Fibroblast of skin of abdomen (primary cell): ENCODE data around the gene COL27A1.
A peak's percentile ranks its signal among the peaks of the same experiment; 100 is the strongest.

Experiments
- DNase-seq: peaks from one replicate; pipeline ENCODE4 v3.0.0-alpha.2; 2013

COL27A1 gene

DNA sequence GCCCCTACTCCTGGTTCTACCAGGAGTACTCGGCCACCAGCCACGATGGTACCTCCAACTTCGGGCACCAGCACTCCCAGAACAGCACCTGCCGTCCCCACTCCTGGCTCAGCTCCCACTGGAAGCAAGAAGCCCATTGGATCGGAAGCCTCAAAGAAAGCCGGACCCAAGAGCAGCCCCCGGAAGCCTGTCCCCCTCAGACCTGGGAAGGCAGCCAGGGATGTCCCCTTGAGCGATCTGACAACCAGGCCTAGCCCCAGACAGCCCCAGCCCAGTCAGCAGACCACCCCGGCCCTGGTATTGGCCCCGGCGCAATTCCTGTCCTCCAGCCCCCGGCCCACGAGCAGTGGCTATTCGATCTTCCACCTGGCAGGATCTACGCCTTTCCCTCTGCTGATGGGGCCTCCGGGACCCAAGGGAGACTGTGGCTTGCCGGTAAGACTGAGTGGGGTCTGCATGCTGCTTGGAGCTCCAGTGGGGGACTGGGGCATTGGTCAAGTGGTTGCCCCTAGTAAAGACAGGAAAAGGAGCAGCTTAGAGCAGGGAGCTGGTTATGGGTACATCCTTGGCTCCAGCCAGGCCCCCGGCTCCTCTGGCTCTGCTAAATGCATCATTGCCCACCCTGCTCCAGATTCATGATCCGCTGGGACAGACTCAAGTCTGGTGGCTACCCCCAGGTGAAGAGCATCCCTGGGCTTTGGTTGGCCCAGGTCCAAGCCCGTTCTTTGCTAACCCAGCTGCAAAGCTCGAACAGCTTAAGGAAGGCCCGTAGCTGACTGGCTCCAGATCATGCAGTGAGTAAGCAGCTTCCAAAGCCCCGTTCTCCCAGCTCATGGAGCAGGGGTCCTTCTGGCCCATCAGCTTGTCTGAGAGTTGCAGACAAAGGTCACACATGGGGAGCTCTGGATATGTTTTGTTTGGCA lies 14.0 kb downstream of the COL27A1 start:
- peak; percentile 75 for DNase-seq

DNA sequence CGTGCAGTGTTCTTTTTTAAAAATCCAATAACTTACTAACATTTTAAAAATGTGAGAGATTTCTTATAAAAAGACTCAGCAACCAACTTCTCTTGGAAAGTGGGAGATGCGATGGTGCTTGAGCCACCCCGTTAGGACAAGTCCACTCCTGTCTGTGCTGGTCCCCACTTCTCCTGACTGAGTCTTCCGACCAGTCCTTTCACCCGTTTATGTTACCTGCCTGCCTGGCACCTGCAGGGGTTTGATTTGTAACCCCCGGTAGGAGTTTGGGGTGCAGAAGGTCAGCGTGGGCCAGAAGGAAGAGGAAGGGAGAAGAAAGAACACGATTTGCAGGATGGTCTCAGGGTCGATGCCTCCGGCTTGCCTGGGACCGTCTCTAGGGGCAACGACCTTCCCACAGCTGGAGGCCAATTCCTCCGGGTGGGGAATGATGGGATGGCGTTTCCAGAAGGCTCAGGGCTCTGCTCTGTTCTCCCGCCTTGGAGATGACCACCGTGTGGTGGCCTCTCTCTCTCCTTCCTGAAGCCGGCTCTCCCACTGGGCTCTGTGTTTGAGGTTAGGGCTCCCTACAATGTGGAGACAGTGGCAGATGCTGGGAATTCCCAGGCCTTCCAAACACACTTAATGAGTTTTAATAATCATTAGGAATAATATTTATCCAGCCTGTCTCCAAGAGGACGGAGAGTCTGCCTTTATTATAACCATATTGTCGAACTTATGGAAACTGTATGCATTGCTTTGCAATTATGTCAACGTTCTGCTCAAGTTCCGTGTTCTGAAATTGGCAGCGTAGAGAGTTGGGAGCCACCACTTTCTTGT lies 14.8 kb downstream of the COL27A1 start:
- DNase-seq: peak; percentile 55

DNA sequence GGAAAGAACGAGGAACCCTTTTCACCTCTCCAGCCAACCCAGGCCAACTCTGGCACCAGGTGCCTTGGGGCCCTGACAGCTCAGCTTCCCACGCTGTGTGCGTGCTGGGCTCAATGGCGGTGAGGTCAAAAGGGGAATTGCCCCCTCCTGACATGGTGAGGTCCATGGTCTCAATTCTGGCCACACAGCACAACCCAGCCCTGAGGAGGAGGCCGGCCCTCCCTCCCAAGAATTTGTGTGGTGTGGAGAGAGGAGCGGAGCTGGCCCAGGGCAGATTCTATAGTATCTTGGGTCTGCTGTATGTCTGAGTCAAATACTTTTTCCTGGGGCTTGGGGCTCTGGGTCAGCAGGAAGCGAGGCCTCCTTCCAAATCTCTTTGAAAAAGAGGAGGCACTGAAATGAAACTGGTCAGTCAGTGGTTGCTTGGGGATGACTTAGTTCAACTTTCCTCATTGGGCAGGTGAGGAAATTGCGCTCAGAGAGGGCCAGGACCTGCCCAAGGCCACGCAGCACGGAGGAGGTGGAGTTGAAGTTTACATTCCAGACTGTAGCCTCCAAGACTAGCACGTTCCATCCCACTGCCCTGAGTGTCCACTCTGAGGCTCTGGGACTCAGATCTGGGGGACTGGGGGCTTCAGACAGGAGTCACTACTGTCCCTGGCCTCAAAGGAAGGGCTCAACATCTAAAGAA lies 15.6 kb downstream of the COL27A1 start:
- DNase-seq: no peak

DNA sequence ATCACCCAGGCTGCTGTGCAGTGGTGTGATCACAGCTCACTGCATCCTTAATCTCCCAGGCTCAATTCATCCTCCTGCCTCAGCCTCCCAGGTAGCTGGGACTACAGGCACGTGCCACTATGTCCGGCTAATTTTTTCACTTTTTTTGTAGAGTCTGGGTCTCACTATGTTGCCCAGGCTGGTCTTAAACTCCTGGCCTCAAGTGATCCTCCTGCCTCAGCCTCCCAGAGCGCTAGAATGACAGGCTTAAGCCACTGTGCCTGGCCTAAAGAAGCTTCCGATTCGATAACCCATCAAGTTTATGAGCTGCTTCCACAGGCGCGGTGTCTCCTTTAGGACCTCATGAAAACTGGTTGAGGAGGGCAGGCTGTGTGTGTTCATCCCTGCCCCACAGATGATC lies 16.2 kb downstream of the COL27A1 start:
- no peak for DNase-seq

DNA sequence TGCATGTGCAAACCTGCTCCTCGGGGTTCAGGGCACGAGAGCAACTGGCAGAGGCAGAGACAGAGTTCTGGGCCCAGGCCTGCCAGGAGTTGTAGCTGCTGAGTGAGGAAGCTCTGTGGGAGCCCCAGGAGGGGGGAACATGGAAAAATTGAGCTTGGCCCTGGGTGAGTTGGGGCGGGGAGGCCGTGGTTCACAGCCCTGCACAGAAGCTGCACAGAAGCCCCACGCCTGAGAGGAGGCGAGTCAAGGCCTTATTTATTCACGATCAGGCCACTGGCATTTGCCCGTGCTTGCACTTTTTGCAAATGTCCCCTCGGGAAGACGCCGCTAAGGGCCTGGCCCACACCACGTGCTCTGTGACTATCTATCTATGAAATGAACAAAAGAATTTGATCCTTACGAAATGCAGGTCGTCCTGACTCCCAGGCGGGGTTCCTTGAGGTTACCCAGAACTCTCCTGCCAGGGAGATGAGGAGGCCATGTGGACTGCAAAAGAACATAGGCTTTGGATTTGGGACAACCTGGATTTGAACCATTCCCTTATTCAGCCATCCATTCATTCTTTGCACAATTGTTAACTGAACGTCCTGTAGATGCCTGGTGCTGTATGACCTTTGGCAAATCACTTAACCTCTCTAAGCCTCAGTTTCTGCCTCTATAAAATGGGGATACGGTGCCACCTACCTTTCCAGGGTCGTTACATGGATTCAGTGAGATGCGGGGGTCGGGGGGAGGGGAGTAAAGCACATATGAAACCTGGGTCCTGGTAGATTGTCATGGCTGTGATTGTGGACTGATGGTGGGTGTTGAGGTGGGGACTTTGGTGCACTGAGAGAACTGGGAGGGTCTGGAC lies 17.9 kb downstream of the COL27A1 start:
- DNase-seq: peak; percentile 73

DNA sequence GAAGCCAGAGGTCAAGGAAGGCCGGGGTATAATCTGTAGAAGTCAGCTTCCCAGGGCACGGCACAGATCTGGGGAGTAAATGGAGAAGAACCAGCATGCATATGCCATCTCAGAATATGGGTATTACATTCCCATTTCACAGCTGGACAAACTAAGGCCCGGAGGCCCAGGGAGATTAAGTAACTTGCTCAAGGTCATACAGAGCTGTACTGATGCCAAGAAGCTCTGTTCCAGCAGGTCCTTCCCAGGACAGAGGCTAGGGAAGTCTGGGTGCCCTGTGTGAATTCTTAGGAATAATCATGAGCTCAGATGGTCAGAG lies 19.2 kb downstream of the COL27A1 start:
- no peak for DNase-seq

DNA sequence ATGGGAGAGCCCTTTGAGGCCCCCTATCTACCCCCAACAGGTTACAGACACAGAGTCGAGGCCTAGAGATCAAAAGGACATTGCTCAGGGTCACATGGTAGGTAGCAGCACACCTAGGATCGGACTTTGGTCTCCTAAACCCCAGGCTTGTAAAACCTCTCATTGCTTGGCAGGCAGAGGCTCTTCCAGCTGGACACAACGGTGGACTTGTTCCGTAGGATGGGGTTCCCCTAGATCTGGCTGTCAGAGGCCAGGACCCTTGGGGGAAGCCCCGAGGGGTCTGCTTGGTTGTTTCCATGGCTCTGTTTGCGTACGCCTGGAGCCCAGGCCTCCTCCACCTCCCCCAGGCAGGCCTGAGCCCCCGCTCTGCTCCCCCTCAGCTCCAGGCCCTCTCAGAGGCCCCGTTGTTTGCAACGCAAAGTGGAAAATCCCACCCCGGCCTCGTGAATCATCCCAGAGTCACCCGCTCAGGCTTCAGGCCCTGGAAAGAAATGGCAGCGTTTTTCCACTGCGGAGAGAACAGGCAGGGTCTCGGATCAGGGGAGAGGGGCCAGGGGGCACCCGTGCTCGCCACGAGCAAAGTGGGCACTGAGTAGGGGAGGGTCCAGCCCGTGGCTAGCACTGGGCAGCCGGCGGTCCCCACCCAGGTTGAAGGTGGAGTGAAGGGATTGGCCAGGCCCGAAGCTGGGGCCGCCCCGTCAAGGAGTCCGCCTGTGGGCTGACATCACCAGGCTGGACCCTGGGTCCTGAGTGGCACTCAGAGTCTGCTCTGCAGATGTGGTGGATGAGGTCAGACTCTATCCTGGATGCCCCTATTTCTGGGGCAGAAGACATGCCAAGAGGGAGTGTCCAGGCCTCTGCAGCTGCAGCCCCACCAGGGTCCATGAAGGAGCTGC lies 19.8 kb downstream of the COL27A1 start:
- DNase-seq: peak; percentile 76

DNA sequence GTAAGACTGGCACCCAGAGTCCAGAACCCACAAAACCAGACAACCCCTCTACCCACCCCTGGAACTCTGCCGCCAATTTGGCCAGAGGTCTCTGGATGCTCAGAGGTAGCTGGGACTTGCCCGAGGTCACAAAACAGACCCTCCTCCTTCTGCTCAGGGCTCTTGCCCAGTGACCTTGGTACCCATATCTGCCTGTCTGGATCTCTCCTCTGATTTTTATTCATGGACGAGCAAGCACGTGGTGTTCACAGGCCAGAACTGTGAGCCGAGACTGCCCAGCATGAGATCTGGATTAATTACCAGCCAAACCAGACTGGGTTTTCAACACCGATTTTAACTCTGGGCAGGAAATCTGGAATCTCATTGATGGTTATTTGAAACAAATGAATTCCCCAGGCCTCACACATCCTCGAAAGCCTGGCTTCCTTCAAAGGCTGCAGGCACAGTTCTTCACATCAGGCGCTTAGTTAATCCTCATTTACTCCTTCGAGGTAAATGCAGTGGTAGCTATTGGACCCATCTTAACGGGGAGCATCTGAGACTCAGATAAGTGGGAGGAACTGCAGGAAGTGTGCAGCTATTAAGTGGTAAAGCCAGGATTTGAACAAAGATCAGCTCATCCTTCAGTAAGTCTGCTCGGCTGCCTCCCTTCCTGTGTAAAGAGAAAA lies 21.4 kb downstream of the COL27A1 start:
- no peak for DNase-seq

DNA sequence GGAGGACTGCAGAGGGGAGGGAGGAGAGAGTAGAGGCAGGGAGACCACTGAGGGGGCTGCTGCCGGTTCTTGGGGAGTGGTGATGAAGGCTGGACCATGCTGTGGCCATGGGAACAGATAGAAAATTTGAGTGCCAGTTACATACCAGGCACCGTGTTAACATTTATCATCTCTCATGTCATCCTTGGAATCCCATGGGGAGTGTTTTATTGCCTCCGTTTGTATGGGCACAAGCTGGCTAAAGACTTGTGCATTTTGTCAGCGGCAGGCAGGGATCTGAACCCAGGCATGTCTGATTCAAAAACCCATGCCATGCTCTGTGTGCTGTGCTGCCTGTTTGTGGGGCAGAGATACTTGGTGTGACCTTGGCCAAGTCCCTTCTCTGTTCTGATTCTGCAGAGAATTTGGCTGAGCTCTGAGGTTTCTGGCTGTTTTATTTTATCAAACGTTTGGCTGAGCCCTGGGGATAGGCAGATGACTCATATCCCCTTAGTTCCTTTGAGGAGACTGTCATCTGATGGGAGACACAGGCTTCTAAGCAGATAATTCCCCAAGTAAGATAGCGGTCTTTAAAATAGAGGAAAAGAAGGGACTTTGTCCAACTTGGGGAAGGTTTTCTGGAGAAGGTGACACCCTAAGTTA lies 22.2 kb downstream of the COL27A1 start:
- DNase-seq: peak; percentile 64

DNA sequence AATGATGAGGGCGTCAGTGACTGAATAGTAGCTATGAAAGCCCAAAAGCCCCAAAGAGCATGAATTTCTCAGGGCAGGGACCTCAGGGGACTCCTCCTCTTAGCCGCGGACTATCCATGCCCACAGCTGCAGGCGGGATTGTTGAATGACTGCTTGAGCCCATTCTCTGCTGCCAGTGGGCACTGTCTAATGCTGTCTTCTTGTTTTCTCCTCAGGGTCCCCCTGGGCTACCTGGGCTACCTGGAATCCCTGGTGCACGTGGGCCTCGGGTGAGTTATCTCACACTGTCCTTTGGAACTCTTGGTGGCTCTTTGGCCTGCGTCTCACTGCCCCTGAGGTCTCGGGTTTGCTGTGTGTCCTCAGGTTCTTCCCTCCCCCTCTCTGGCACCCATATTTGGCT lies 22.7 kb downstream of the COL27A1 start:
- no peak for DNase-seq

DNA sequence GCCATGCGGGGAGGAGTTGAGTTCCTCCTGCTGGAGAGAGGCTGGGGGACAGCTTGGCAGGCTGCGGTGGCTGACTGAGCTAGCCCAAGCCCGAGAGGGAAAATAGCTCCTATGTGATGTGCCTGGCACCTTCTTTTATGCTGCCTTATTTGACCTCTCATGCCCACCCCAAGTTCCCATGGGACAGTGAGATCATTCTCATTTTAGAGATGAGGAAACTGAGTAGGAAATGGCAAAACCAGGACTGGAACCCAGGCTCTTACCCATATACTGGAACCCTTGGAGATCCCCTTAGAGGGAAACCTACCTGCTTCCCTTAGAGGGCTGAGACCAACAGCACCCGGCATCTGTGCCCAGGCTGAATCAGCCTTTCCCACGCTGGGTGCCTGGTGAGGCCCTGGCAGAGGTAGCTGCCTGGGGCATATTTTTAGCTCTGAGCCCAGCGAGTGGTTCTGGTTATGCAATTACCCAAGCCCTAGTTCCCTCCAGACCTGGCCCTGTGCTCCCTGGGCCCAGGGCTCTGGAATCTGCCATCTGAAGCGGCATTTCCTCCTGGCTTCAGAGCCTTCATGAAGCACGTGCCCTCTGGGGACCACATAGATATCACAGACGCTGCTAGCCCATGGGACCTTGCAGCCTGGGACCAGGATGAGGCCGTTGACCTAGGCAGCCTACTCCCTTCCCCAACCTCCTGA lies 23.6 kb downstream of the COL27A1 start:
- DNase-seq: no peak

DNA sequence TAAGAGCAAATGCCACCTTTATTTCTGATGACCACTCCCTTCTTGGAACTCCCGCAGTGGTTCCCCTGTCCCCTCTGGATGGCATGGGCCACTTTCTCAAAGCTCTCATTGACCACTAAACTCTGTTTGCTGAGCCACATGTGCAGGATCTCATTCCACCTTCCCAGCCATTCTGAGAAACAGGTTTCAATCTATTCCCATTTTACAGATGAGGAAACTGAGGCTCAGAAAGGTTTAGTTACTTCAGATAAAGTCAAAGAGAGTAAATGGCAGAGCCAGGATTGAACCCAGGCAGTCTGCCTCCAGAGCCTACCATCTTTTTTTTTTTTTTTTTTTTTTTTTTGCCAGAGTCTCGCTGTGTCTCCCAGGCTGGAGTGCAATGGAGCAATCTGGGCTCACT lies 24.2 kb downstream of the COL27A1 start:
- no peak for DNase-seq

DNA sequence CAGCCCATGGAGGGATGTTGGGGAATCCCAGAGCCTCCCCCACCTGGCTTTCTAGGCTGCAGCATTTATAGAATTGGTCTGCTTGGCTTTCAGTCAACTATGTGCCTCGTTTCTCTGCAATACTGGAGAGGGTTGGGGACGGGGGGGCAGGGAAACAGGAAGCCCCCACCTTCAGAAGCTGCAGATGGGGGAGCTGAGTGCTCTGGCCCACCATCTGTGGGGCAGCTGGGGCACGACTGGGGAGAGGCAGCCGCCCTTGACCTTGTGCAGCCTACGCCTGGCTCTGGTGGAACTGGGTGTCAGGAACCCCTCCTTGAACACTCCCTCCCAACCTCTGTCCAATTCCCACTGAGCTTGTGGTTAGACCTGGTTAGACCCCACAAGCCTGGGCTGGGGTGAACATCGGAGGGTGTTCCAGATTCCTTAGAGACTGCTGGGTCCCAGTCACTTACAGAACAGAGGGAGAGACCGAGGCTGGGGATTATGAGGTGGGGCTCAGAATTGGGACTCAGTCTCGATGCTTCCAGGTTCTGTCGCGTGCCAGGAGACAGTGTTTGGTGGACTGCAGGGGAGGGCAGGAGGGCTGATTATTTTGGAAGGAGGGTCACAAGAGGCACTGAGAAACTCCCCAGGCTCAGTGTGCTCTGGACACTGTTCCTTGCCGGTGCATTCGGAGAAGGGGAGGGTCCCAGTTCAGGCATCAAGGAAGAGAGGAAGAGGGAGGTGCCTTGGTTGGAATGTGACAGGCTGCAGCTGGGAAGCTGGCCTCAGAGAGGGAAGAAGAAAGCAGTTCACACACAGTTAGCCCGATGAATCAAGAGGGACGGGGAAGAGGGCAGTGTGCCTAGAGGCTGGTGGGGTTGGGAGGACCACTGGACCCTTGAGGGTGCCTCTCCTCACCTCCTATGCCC lies 25.6 kb downstream of the COL27A1 start:
- DNase-seq: peak; percentile 63

DNA sequence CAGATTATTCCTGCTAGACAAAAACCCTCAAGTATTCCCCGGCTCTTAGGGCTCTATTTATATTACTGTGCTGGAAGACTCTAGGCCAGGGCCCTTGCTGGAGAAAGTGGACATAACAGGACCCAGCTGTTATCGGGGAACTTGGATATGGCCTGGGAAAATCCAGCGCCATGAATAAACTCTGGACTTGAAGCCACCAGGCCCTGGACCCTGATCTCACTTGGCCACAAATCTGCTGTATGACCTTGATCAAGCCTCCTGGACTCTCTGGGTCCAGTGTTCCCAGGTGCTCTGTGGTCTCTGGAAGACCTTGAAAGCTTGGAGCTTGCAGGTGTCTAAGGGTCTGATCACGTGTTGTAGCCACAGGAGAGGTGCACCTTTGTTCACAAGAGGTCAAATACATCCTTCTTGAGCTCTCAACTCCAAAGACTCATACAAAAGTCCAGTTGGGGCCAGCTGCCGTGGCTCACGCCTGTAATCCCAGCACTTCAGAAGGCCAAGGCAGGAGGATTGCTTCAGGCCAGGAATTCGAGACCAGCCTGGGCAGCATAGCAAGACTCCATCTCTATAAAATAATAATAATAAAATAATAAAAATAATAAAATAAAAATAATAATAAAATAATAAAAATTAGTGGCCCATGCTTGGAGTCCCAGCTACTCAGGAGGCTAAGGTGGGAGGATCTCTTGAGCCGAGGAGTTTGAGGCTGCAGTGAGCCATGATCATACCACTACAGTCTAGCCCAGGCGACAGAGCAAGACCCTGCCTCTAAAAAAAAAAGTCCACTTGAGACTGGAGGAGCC lies 26.5 kb downstream of the COL27A1 start:
- no peak for DNase-seq

DNA sequence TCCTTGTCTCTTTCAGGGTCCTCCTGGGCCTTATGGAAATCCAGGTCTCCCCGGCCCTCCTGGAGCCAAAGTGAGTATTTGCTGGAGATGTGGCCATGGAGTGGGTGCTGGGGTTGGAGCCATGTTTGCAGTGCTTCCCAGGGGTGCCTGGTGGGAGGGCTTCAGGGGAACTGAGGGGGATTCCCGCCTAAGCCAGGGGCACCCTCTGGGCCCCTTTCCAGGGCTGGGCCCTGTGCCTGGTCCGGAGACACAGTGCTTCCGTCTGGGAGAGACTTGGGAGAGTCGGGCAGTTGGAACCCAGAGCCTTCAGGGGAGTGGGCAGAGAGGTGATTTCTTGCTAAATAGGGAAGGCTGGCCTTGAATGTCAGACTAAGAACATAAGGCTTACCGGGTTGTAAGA lies 27.7 kb downstream of the COL27A1 start:
- DNase-seq: no peak

DNA sequence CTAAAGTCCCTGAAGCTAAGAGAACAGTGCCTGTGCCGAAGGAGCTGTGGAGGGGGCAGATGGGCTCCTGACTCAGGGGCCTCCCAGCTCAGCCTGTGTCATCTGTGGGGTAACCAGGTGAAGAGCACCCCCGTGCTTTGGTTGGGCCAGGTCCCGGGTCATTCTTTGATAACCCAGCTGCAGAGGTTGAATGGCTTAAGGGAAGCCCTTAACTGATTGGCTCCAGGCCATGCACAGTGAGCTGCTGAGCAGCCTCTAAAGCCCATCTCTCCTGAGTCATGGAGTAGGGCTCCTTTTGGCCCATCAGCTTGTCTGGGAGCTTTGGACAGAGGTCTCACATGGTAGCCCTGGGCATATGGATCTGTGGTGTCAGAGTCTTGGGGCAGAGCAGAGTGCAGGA lies 28.7 kb downstream of the COL27A1 start:
- no peak for DNase-seq

DNA sequence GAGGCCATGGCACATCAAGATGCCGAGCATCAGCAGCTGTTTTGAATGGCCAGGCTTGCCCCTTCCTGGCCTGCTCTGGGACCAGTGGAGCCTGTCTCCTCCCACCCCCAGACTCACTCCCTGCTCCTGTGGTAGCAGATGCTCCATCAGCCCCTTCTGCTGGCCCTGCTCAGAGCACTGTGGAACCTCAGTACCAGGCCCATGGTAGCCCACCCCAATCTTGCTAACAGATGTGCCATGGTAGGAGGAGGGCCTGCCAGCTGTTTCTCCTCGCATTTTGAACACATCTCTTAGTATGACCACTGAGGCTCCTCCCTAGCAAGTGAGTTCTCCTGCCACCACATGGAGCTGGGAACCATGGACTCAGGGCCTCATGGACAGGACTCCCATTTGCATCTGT lies 29.5 kb downstream of the COL27A1 start:
- no peak for DNase-seq
